Measurements from ENCODE around the gene KIF2C. TPM values are rescaled to one million over a fixed set of nuclear protein-coding genes. Genes with fewer than 3 reads are reported as not detected.
A peak's percentile ranks its signal among the peaks of the same experiment; 100 is the strongest.

The KIF2C gene
- total RNA-seq, 2 donors from 2014 or later: 42.0 to 72.7 TPM

DNA sequence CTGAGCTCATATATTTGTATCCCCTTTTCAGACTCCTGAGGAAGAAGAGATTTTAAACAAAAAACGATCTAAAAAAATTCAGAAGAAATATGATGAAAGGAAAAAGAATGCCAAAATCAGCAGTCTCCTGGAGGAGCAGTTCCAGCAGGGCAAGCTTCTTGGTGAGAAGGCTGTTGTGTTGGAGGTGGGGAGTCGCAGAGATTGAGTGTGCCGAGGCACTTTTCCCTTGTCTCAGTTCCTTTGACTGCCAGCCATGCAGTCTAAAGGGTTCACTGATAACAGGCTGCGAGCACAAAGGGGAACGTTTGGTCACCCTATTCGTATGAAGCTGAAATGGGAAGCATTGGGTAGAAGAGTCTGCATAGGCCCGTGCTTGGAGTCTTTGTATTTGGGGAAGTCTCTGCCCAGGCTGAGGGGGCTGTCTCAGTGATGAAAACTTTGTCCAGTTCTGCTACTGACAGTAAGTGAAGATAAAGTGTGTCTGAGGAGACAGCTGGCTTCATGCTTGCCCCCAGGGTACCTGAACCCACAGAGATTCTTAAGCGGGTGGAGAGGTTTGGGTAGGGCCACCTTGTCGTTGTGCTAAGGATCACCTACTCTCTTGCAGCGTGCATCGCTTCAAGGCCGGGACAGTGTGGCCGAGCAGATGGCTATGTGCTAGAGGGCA is 38.5 kb downstream of the KIF2C start:
- H3K27me3 Mint-ChIP-seq (ENCODE audit: insufficient read depth): no peaks in the 10 kb centered on the region
- peak overlapping the region; percentile 73 for H3K27ac Mint-ChIP-seq
- TF ChIP-seq, protein P1, sequence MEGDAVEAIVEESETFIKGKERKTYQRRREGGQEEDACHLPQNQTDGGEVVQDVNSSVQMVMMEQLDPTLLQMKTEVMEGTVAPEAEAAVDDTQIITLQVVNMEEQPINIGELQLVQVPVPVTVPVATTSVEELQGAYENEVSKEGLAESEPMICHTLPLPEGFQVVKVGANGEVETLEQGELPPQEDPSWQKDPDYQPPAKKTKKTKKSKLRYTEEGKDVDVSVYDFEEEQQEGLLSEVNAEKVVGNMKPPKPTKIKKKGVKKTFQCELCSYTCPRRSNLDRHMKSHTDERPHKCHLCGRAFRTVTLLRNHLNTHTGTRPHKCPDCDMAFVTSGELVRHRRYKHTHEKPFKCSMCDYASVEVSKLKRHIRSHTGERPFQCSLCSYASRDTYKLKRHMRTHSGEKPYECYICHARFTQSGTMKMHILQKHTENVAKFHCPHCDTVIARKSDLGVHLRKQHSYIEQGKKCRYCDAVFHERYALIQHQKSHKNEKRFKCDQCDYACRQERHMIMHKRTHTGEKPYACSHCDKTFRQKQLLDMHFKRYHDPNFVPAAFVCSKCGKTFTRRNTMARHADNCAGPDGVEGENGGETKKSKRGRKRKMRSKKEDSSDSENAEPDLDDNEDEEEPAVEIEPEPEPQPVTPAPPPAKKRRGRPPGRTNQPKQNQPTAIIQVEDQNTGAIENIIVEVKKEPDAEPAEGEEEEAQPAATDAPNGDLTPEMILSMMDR (conservative IDR thresholded peaks at IDR 0.05): no peak
- H3K36me3 Mint-ChIP-seq (ENCODE audit: low read depth): peaks cover 57% of the 10 kb centered on the region
- Histone ChIP-seq H3K36me3 (ENCODE audit: control insufficient read depth, insufficient read depth, low read length) (peaks cover 38% of the 10 kb centered on the region), H3K4me3 (ENCODE audit: low read length) (peak overlapping the region; percentile 98), H3K27ac (ENCODE audit: low read depth, low read length) (no peak overlapping the region), H3K4me1 (ENCODE audit: control insufficient read depth, insufficient read depth, low read length) (no peaks in the 10 kb centered on the region), H3K9ac (ENCODE audit: extremely low read depth, low read length, poor library complexity, severe bottlenecking) (no peak overlapping the region), H3K27me3 (ENCODE audit: control insufficient read depth, insufficient read depth, low read length, poor library complexity, severe bottlenecking) (no peaks in the 10 kb centered on the region), H3K9me3 (ENCODE audit: control insufficient read depth, low read length) (no peaks in the 10 kb centered on the region)
- 92 to 98% methylated on average over 12 to 13 of the region's 13 CpGs for WGBS, 2 experiments (ENCODE audit: insufficient coverage in 1 of 2, insufficient read length in 1 of 2)
- H3K9me3 Mint-ChIP-seq: no peaks in the 10 kb centered on the region
- H3K4me3 Mint-ChIP-seq: peak overlapping the region; percentile 87
- H3K4me1 Mint-ChIP-seq: peaks cover 17% of the 10 kb centered on the region
- DNase-seq: no peak

DNA sequence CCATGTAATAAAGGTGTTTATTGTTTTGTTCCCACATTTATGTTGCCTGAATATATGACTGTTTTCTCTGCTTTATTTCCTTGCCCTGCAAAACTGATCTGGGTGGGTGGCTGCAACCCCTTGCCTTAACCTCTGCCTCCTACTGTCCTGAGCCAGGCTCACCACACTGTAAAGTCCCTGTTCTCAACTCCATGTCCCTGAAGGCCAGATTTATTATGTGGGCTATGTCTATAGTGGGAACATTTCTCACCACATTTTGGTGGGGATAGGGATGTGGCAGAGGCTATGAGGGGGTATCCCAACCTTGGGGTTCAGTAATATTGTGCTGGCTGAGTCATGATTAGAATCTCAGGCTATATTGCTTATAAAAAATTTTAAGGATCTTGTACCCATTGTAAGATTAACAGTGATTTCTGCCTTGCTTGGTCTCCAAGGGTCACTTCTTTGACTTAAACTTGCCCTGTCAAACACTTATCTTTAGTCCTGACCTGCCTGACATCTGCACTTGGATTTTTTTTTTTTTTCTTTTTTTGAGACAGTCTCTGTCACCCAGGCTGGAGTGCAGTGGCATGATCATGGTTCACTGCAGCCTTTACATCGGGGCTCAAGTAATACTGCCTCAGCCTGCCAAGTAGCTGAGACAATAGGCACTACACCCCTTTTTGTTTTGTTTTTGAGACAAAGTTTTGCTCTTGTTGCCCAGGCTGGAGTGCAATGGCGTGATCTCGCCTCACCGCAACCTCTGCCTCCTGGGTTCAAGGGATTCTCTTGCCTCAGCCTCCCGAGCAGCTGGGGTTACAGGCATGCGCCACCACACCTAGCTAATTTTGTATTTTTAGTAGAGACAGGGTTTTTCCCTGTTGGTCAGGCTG is 39.3 kb downstream of the KIF2C start:
- H3K9ac ChIP-seq (ENCODE audit: extremely low read depth, low read length, poor library complexity, severe bottlenecking): no peak overlapping the region
- H3K4me1 ChIP-seq (ENCODE audit: control insufficient read depth, insufficient read depth, low read length): no peaks in the 10 kb centered on the region
- Mint-ChIP-seq H3K27me3 (ENCODE audit: insufficient read depth) (no peaks in the 10 kb centered on the region), H3K4me1 (peaks cover 21% of the 10 kb centered on the region), H3K27ac (peak overlapping the region; percentile 71), H3K36me3 (ENCODE audit: low read depth) (peaks cover 57% of the 10 kb centered on the region), H3K4me3 (peak overlapping the region; percentile 87), H3K9me3 (no peaks in the 10 kb centered on the region)
- H3K36me3 ChIP-seq (ENCODE audit: control insufficient read depth, insufficient read depth, low read length): peaks cover 38% of the 10 kb centered on the region
- TF ChIP-seq, protein P1 (conservative IDR thresholded peaks at IDR 0.05): no peak
- no peak overlapping the region for H3K27ac ChIP-seq (ENCODE audit: low read depth, low read length)
- WGBS, 2 experiments (ENCODE audit: insufficient coverage in 1 of 2, insufficient read length in 1 of 2): 96 to 97% methylated on average over 3 to 6 of the region's 6 CpGs
- H3K4me3 ChIP-seq (ENCODE audit: low read length): peak overlapping the region; percentile 98
- DNase-seq: no peak
- H3K27me3 ChIP-seq (ENCODE audit: control insufficient read depth, insufficient read depth, low read length, poor library complexity, severe bottlenecking): no peaks in the 10 kb centered on the region
- H3K9me3 ChIP-seq (ENCODE audit: control insufficient read depth, low read length): no peaks in the 10 kb centered on the region

- no peak overlapping the region for H3K27ac ChIP-seq (ENCODE audit: low read depth, low read length)
- Mint-ChIP-seq H3K4me3 (no peak overlapping the region), H3K9me3 (no peaks in the 10 kb centered on the region), H3K27me3 (ENCODE audit: insufficient read depth) (peaks cover 6% of the 10 kb centered on the region), H3K4me1 (peaks cover 16% of the 10 kb centered on the region), H3K27ac (no peak overlapping the region), H3K36me3 (ENCODE audit: low read depth) (peaks cover 57% of the 10 kb centered on the region)
- H3K4me1 ChIP-seq (ENCODE audit: control insufficient read depth, insufficient read depth, low read length): no peaks in the 10 kb centered on the region
- H3K36me3 ChIP-seq (ENCODE audit: control insufficient read depth, insufficient read depth, low read length): peaks cover 38% of the 10 kb centered on the region
- 96 to 97% methylated on average over 10 to 14 of the region's 14 CpGs for WGBS, 2 experiments (ENCODE audit: insufficient coverage in 1 of 2, insufficient read length in 1 of 2)
- TF ChIP-seq, protein P1 (conservative IDR thresholded peaks at IDR 0.05): peak; percentile 19
- peaks cover 11% of the 10 kb centered on the region for H3K27me3 ChIP-seq (ENCODE audit: control insufficient read depth, insufficient read depth, low read length, poor library complexity, severe bottlenecking)
- H3K4me3 ChIP-seq (ENCODE audit: low read length): no peak overlapping the region
- no peak overlapping the region for H3K9ac ChIP-seq (ENCODE audit: extremely low read depth, low read length, poor library complexity, severe bottlenecking)
- no peak for DNase-seq
- H3K9me3 ChIP-seq (ENCODE audit: control insufficient read depth, low read length): no peaks in the 10 kb centered on the region
Observed at GRCh38 chr1:44780583-44781121, 41.0 kb downstream of the KIF2C start.

All from endodermal cell (in vitro differentiated cells).